ENCODE measurements around the gene STIM1. TPM values are rescaled to one million over a fixed set of nuclear protein-coding genes. Genes with fewer than 3 reads are reported as not detected.

STIM1 gene
- total and polyA plus RNA-seq, 2 experiments from 2014 or later = 16.1 to 60.0 TPM

GRCh38 chr11:3822312-3822711 is 33.2 kb upstream of the STIM1 start:
- Histone ChIP-seq H3K4me1 (ENCODE audit: low read depth) (no peaks in the 10 kb centered on the region), H3K27ac (no peak overlapping the region), H3K4me3 (no peak overlapping the region), H3K9me3 (ENCODE audit: low read depth) (no peaks in the 10 kb centered on the region), H3K27me3 (no peaks in the 10 kb centered on the region), H3K36me3 (peaks cover 3% of the 10 kb centered on the region)
- TF ChIP-seq, protein P1, sequence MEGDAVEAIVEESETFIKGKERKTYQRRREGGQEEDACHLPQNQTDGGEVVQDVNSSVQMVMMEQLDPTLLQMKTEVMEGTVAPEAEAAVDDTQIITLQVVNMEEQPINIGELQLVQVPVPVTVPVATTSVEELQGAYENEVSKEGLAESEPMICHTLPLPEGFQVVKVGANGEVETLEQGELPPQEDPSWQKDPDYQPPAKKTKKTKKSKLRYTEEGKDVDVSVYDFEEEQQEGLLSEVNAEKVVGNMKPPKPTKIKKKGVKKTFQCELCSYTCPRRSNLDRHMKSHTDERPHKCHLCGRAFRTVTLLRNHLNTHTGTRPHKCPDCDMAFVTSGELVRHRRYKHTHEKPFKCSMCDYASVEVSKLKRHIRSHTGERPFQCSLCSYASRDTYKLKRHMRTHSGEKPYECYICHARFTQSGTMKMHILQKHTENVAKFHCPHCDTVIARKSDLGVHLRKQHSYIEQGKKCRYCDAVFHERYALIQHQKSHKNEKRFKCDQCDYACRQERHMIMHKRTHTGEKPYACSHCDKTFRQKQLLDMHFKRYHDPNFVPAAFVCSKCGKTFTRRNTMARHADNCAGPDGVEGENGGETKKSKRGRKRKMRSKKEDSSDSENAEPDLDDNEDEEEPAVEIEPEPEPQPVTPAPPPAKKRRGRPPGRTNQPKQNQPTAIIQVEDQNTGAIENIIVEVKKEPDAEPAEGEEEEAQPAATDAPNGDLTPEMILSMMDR (IDR thresholded peaks at IDR 0.05; ENCODE audit: low read depth, low read length) = no peak
- no peak for DNase-seq (ENCODE audit: low read depth in 1 of 2, low spot score in 1 of 2)

- no peaks in the 10 kb centered on the region for H3K4me1 ChIP-seq (ENCODE audit: low read depth)
- H3K27ac ChIP-seq = no peak overlapping the region
- H3K9me3 ChIP-seq (ENCODE audit: low read depth) = no peaks in the 10 kb centered on the region
- H3K4me3 ChIP-seq = no peak overlapping the region
- peak in 1 of 2 donors; percentile 77 for DNase-seq (ENCODE audit: low read depth in 1 of 2, low spot score in 1 of 2)
- TF ChIP-seq, protein P1 (IDR thresholded peaks at IDR 0.05; ENCODE audit: low read depth, low read length) = no peak
- H3K36me3 ChIP-seq = peaks cover 5% of the 10 kb centered on the region
- H3K27me3 ChIP-seq = no peaks in the 10 kb centered on the region
Observed at GRCh38 chr11:3823303-3823702, 32.2 kb upstream of the STIM1 start.

DNA sequence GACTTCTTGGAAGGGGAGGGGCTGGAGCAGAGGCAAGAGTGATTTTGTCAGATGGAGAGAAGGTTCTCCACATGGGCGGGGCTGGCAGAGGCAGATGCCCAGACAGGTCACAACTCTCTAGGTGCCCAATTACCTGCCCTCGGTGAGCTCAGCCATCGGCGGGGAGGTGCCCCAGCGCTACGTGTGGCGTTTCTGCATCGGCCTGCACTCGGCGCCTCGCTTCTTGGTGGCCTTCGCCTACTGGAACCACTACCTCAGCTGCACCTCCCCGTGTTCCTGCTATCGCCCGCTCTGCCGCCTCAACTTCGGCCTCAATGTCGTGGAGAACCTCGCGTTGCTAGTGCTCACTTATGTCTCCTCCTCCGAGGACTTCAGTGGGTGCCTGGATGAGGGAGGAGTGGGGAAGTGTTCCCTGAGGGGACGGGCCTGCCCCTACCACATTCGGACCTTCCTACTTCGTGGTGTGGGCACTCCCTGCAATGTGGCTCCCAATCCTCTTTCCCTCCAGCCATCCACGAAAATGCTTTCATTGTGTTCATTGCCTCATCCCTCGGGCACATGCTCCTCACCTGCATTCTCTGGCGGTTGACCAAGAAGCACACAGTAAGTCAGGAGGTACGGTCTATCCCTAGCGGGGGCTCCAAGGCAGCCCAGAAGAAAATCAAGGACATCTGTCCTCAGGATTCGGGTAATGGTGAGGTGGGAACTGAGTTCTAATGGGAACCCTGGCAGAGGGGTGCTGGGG is 31.5 kb upstream of the STIM1 start:
- no peak overlapping the region for H3K27ac ChIP-seq
- DNase-seq (ENCODE audit: low read depth in 1 of 2, low spot score in 1 of 2) = no peak
- TF ChIP-seq, protein P1 (IDR thresholded peaks at IDR 0.05; ENCODE audit: low read depth, low read length) = no peak
- H3K36me3 ChIP-seq = peaks cover 5% of the 10 kb centered on the region
- H3K4me1 ChIP-seq (ENCODE audit: low read depth) = no peaks in the 10 kb centered on the region
- H3K9me3 ChIP-seq (ENCODE audit: low read depth) = no peaks in the 10 kb centered on the region
- H3K27me3 ChIP-seq = no peaks in the 10 kb centered on the region
- H3K4me3 ChIP-seq = no peak overlapping the region

- Histone ChIP-seq H3K9me3 (ENCODE audit: low read depth) (no peaks in the 10 kb centered on the region), H3K4me3 (no peak overlapping the region), H3K4me1 (ENCODE audit: low read depth) (no peaks in the 10 kb centered on the region), H3K27me3 (no peaks in the 10 kb centered on the region), H3K27ac (no peak overlapping the region), H3K36me3 (peaks cover 5% of the 10 kb centered on the region)
- DNase-seq (ENCODE audit: low read depth in 1 of 2, low spot score in 1 of 2) = peak; percentile 69 to 70
- TF ChIP-seq, protein P1 (IDR thresholded peaks at IDR 0.05; ENCODE audit: low read depth, low read length) = peak; percentile 70
Observed at GRCh38 chr11:3824714-3825472, 30.6 kb upstream of the STIM1 start.

- TF ChIP-seq, protein P1 (IDR thresholded peaks at IDR 0.05; ENCODE audit: low read depth, low read length) = no peak
- Histone ChIP-seq H3K36me3 (peaks cover 5% of the 10 kb centered on the region), H3K9me3 (ENCODE audit: low read depth) (no peaks in the 10 kb centered on the region), H3K4me3 (no peak overlapping the region), H3K27me3 (no peaks in the 10 kb centered on the region), H3K4me1 (ENCODE audit: low read depth) (no peaks in the 10 kb centered on the region), H3K27ac (no peak overlapping the region)
- DNase-seq (ENCODE audit: low read depth in 1 of 2, low spot score in 1 of 2) = no peak
Observed at GRCh38 chr11:3825473-3826154, 29.9 kb upstream of the STIM1 start.

Measured in cardiac muscle cell (in vitro differentiated cells and primary cell).